Fibroblast of lung (primary cell): ENCODE data around the gene RBM12.

Experiments
- CTCF ChIP-seq, 2 donors: IDR thresholded peaks in 1 of 2; conservative IDR thresholded peaks in 1 of 2; 1 replicate in 1 of 2; 2 replicates in 1 of 2; pipeline ENCODE4 v1.5.1; 2011 to 2012; ENCODE audit warnings: low read length in 2 of 2, control low read depth in 1 of 2, inconsistent platforms in 1 of 2, low read depth in 1 of 2, mild to moderate bottlenecking in 1 of 2
- EZH2 ChIP-seq: IDR thresholded peaks from 2 replicates; pipeline ENCODE4 v1.5.1; 2012; ENCODE audit warnings: low read length, control low read depth, mild to moderate bottlenecking; ENCODE audit errors: missing control alignments

DNA sequence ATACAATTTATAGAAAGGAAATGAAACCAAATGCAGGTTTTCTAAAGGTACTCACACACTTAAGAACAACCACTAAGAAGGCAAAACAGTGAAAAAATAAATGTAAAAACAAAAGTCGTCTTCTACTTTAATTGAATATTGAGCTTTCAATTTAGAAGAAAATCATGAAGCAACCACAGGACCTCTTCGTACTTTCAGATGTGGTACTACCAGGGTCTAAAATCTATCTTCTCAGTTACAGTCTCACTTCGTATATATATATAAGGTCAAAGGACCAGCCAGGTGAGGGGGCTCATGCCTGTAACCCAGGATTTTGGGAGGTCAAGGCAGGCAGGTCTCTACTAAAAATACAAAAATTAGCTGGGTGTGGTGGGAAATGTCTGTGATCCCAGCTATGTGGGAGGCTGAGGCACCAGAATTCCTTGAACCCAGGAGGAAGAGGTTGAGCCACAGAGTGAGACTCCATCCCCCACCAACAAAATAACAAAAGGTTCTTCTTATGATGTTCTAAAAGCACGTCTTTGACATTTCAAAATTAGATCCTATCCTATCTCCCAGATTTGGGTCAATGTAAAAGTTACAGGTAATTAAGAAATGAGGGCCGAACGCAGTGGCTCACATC is 47.0 kb upstream of the RBM12 start:
- TF ChIP-seq CTCF (conservative IDR thresholded peaks at IDR 0.05 in 1 of 2, IDR thresholded peaks at IDR 0.05 in 1 of 2; ENCODE audit: low read depth in 1 of 2, low read length in 2 of 2) (no peak), EZH2 (no peak)
